GM12873 (cell line): Measurements from ENCODE around the gene LINC01488.

ENCODE experiments used
- CTCF ChIP-seq: IDR thresholded peaks from 2 replicates; pipeline ENCODE4 v1.5.1; 2012; ENCODE audit warnings: low read depth, mild to moderate bottlenecking, moderate library complexity, low read length, control low read depth; ENCODE audit not compliant: insufficient read depth; ENCODE audit errors: missing control alignments

The LINC01488 gene

DNA sequence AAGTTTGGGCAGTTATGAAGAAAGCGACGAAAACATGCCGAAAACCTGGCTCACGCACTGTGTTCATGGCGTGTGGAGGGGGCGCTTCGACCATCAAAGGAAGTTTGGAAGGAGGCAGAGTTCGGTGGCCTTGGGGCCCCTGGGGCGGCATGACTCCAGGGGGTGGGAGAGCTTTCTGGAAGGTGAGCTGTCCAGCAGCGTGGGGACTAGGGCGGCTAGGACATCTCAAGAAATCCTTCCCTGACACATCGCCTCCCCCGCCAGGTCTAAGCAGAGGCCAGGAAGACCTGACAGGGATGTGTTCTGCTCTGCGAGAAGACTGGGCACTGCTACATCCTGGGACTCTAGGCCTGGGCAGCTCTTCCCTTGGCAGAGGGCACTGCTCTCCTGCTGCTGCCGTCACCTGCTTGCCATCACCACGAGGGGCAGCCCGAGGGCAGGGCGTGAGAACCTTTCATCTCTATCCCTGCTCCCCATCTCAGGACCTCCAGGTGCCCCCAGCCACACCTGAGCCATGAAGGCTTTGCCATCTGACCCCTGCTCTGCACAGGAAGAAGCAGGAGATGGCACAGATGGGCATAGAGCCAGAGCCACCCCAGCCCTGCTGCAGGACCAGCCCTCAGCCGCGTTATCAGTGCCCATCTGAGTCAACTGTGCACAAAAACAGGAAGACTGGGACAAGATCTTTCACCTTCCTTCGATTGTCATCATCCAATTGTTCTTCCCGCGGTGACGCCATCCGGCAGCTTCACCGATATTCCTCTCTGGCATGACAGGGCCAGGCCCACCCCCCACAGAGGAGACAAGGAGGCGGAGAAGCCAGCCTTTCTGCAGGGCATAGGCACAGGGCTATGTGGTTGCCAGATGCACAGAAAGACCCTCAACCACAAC is 12.7 kb downstream of the LINC01488 start:
- TF ChIP-seq CTCF = no peak

- no peak for TF ChIP-seq CTCF
Measured at GRCh38 chr11:69494851-69495250, 13.4 kb downstream of the LINC01488 start.

GRCh38 chr11:69495441-69496201 is 14.2 kb downstream of the LINC01488 start:
- no peak for TF ChIP-seq CTCF

GRCh38 chr11:69496202-69496557 is 14.7 kb downstream of the LINC01488 start:
- no peak for TF ChIP-seq CTCF

DNA sequence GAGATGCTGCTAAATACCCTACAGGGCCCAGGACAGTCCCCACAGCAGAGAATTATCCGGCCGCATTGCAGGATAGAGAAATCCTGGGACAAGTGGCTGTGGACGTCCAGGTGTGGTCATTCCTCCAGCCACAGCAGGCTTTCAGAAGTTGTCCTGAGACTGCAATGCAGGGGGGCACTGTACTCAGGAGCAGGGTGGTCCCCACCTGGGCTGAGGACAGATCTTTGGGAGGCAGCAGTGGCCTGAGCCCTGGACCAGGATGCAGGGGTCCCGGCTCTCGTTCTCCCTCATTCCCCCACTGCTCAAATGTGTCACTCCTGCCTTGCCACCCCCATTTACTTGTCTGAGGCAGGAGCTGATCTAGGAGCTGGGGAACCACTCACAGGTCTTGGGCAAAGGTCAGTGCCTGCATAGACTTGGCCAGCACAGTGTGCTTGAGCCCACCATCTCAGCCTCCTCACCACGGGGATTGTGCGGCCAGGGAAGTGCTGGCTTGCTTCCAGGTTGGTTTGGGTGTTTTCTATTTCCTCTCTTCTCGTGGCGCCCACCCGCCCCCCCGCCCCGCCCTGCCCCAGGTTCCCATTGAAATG is 15.3 kb downstream of the LINC01488 start:
- TF ChIP-seq CTCF = no peak

DNA sequence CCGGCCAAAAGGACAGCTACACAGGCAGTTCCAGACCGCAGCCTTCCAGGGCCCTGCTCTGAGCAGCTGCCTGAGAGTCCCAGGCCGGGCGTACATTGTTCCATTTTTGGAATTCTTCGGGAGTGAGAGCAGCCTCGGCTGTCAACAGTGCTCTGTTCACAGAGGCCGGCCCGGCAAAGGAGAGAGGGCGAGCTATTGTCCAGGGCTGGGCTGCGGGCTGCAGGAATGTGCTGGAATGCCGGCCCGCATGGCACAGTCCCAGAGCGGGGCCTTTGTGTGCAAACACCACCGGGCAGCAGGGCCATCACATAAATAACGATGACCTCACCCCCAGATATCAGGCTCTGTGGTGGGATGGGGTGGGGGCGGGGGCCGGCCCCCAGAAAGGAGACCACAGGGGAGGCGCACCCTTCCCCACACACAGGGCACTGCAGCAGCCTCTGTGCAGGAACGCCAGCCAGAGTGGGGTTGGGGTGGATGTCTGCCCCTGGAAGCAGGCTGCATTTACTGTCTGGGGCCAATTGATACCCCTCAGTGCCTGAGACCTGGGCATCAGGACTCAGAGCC is 15.8 kb downstream of the LINC01488 start:
- TF ChIP-seq CTCF = no peak
